Erythroblast (primary cell): ENCODE results near the gene PARG.

ENCODE experiments used
- GATA1 ChIP-seq: IDR thresholded peaks from 2 replicates; pipeline ENCODE4 v1.6.1; 2011; ENCODE audit warnings: low read depth, mild to moderate bottlenecking, control low read depth, low read length, moderate library complexity
- POLR2A ChIP-seq: IDR thresholded peaks from 2 replicates; pipeline ENCODE4 v1.6.1; 2011; ENCODE audit warnings: mild to moderate bottlenecking, low read length

- TF ChIP-seq POLR2A (no peak), GATA1 (no peak)
These were observed 150.7 kb downstream of the PARG start for GRCh38 chr10:49791100-49791499.
